Endothelial cell (in vitro differentiated cells): ENCODE results near the gene SLC22A17. TPM values are rescaled to one million over a fixed set of nuclear protein-coding genes. Genes with fewer than 3 reads are reported as not detected.
A peak's percentile ranks its signal among the peaks of the same experiment; 100 is the strongest.

Experiments used
- DNase-seq: peaks from one replicate; pipeline ENCODE4 v3.0.0; 2021; ENCODE audit warnings: low spot score
- H3K27ac Mint-ChIP-seq: one replicate; pipeline ENCODE4 v1.8.0; 2021; ENCODE audit warnings: mixed read lengths, inconsistent platforms; ENCODE audit not compliant: unreplicated experiment
- H3K27me3 Mint-ChIP-seq: one replicate; pipeline ENCODE4 v1.8.0; 2021; ENCODE audit warnings: mild to moderate bottlenecking, moderate library complexity, mixed read lengths, inconsistent platforms; ENCODE audit not compliant: unreplicated experiment
- H3K36me3 Mint-ChIP-seq: one replicate; pipeline ENCODE4 v1.8.0; 2021; ENCODE audit warnings: mild to moderate bottlenecking, low read depth, mixed read lengths, inconsistent platforms; ENCODE audit not compliant: unreplicated experiment
- H3K4me1 Mint-ChIP-seq: one replicate; pipeline ENCODE4 v1.8.0; 2021; ENCODE audit warnings: mild to moderate bottlenecking, mixed read lengths, inconsistent platforms; ENCODE audit not compliant: unreplicated experiment
- H3K4me3 Mint-ChIP-seq: one replicate; pipeline ENCODE4 v1.8.0; 2021; ENCODE audit warnings: mild to moderate bottlenecking, mixed read lengths, inconsistent platforms; ENCODE audit not compliant: unreplicated experiment
- H3K9me3 Mint-ChIP-seq: one replicate; pipeline ENCODE4 v1.8.0; 2021; ENCODE audit warnings: mixed read lengths, inconsistent platforms; ENCODE audit not compliant: unreplicated experiment
- total RNA-seq: library from RNA; stranded (reverse); fragmentation: NEBNext Ultra II Directional; extraction: Animal tissue kit (Norgen Biotek cat#: 25700); gene quantifications from one replicate; pipeline ENCODE4 v1.2.1, GENCODE V29; 2021; ENCODE audit not compliant: unreplicated experiment
- TF ChIP-seq, protein P1 (sequence below): fragments of 200-600 bp; sonication (generic); IDR thresholded peaks from one replicate; pipeline ENCODE4 v1.5.0; 2021; ENCODE audit warnings: antibody characterized with exemption; ENCODE audit not compliant: unreplicated experiment

The SLC22A17 gene
- total RNA-seq, 1 donor from 2014 or later: 35.3 TPM

DNA sequence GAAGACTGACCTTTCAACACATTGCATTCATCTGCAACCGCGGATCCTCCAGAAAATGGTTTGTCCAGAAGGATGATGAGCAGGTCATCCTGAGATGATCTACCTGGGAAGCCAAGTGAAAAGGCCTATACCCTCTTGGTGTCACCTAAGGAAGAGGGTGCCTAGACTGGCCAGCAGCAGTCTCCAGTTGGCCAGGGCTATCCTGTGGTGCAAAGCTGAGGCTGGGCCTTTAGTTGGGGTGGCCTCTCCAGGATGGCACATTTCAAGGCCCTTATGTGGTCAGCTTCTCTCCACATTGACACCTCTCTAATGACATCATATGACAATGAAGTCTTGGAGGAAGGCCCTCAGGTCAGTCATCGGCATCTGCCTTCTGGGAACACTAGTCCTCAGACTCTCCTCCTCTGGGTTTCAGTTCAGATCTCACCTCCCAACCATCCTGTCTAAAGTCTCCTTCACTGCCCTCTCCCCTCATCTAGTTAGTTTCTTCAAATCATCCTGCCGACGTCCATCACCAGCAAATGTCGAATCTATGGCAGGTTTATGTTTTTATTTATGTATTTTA is 3.3 kb upstream of the SLC22A17 start:
- Mint-ChIP-seq H3K4me1 (peaks cover 31% of the 10 kb centered on the region), H3K4me3 (peak overlapping the region; percentile 44), H3K27ac (peak overlapping the region; percentile 77), H3K36me3 (peaks cover 24% of the 10 kb centered on the region), H3K27me3 (peaks cover 18% of the 10 kb centered on the region), H3K9me3 (no peaks in the 10 kb centered on the region)
- no peak for DNase-seq
- TF ChIP-seq, protein P1, sequence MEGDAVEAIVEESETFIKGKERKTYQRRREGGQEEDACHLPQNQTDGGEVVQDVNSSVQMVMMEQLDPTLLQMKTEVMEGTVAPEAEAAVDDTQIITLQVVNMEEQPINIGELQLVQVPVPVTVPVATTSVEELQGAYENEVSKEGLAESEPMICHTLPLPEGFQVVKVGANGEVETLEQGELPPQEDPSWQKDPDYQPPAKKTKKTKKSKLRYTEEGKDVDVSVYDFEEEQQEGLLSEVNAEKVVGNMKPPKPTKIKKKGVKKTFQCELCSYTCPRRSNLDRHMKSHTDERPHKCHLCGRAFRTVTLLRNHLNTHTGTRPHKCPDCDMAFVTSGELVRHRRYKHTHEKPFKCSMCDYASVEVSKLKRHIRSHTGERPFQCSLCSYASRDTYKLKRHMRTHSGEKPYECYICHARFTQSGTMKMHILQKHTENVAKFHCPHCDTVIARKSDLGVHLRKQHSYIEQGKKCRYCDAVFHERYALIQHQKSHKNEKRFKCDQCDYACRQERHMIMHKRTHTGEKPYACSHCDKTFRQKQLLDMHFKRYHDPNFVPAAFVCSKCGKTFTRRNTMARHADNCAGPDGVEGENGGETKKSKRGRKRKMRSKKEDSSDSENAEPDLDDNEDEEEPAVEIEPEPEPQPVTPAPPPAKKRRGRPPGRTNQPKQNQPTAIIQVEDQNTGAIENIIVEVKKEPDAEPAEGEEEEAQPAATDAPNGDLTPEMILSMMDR: no peak

- Mint-ChIP-seq H3K27ac (no peak overlapping the region), H3K4me1 (peaks cover 30% of the 10 kb centered on the region), H3K27me3 (peaks cover 20% of the 10 kb centered on the region), H3K9me3 (no peaks in the 10 kb centered on the region), H3K4me3 (no peak overlapping the region), H3K36me3 (peaks cover 30% of the 10 kb centered on the region)
- DNase-seq: no peak
- TF ChIP-seq, protein P1: no peak
Measured at GRCh38 chr14:23354990-23355389, 2.3 kb upstream of the SLC22A17 start.

DNA sequence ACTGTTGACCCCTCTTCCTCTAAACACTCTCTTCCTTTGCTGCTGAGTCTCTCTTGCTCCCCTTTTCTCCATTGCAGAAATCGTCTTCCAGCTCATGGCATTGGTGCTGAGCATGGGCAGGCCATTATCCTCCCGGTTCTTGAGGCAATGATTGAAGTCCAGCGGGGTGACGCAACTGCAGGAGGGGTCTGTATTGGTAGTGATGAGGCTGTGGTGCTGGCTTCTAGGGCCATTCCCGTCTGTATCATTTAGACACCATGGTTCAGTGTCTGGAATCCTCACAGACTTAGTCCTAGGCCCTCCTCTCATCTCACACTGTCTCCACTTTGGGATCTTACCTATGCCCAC is 720 bp upstream of the SLC22A17 start:
- TF ChIP-seq, protein P1: no peak
- Mint-ChIP-seq H3K4me1 (peaks cover 25% of the 10 kb centered on the region), H3K36me3 (peaks cover 37% of the 10 kb centered on the region), H3K9me3 (no peaks in the 10 kb centered on the region), H3K27me3 (peaks cover 20% of the 10 kb centered on the region), H3K4me3 (peak overlapping the region; percentile 88), H3K27ac (no peak overlapping the region)
- no peak for DNase-seq

DNA sequence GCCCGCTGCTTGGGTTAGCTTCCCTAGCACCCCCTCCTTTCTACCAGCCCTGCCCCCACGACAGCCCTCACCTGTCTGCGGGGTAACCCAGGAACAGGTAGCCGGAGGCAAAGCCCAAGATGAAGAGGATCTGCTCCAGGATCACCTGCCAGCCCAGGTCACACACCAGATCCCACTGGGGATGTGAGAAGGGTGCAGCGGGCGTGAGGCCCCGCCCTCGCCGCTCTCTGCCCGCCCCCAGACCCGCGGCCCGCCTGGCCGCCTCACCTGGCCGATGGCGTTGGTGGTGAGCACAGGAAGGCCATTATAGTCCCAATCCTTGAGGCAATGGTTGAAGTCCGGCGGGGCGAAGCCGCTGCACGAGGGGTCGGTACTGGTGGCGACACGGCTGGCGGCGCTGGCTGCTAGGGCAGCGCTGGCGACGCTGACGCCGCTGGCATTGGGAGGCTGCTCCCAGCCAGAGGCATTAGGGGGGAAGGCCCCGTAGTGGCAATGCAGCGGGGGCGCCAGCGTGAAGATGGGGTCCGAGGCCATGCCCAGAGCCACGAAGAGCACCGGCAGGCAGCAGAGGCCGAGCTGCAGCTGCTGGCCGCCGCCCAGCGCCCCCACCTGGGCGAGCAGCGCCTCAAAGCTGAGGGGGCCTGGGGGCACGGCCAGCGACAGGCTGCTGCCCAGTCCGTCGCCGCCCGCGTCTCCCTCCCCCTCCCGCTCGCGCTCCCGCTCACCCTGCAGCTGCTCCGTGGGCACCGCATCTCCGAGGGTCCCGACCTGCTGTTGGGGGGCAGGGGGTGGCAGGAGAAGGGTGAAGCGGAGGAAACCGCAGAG is 794 bp downstream of the SLC22A17 start:
- no peaks in the 10 kb centered on the region for H3K9me3 Mint-ChIP-seq
- peak; percentile 25 for DNase-seq
- no peak overlapping the region for H3K27ac Mint-ChIP-seq
- H3K36me3 Mint-ChIP-seq: peaks cover 37% of the 10 kb centered on the region
- TF ChIP-seq, protein P1: peak; percentile 19
- H3K4me1 Mint-ChIP-seq: peaks cover 18% of the 10 kb centered on the region
- peak overlapping the region; percentile 83 for H3K4me3 Mint-ChIP-seq
- H3K27me3 Mint-ChIP-seq: peaks cover 21% of the 10 kb centered on the region
